Heart left ventricle (tissue), 16 donors: ENCODE measurements around the gene FBN1. TPM values are rescaled to one million over a fixed set of nuclear protein-coding genes. Genes with fewer than 3 reads are reported as not detected.

Source experiments
- ATAC-seq, 4 donors: fragments of 200-7000 bp; cut with Tn5 transposase; one replicate each; pipeline ENCODE4 v1.9.1; 2020 to 2022; ENCODE audit warnings: moderate library complexity in 4 of 4, mild to moderate bottlenecking in 3 of 4, moderate number of reproducible peaks in 1 of 4
- DNase-seq, 5 donors: peaks; one replicate each; pipeline ENCODE4 v3.0.0-alpha.2; 2020
- H3K27ac ChIP-seq, 12 donors: fragments of 200-600 bp; sonication (generic) in 4 of 12; one replicate each; pipeline versions ENCODE4 v1.5.0 to v1.8.0; 2016 to 2022; ENCODE audit warnings: mild to moderate bottlenecking in 2 of 12
- H3K27me3 ChIP-seq, 9 donors: fragments of 200-600 bp; sonication (generic) in 2 of 9; one replicate each; pipeline versions ENCODE4 v1.5.1 to v1.8.0; 2016 to 2022; ENCODE audit warnings: mild to moderate bottlenecking in 3 of 9
- H3K36me3 ChIP-seq, 9 donors: fragments of 200-600 bp; sonication (generic) in 2 of 9; one replicate each; pipeline versions ENCODE4 v1.5.0 to v1.8.0; 2018 to 2022; ENCODE audit warnings: mild to moderate bottlenecking in 2 of 9
- H3K4me1 ChIP-seq, 12 donors: fragments of 200-600 bp; sonication (generic) in 4 of 12; one replicate each; pipeline versions ENCODE4 v1.5.0 to v1.8.0; 2016 to 2022; ENCODE audit warnings: mild to moderate bottlenecking in 3 of 12
- H3K4me3 ChIP-seq, 12 donors: fragments of 200-600 bp; sonication (generic) in 4 of 12; one replicate each; pipeline versions ENCODE4 v1.5.0 to v1.8.0; 2017 to 2022; ENCODE audit warnings: mild to moderate bottlenecking in 9 of 12, moderate library complexity in 4 of 12
- H3K9me3 ChIP-seq, 12 donors: fragments of 200-600 bp; sonication (generic) in 4 of 12; one replicate each; pipeline versions ENCODE4 v1.5.0 to v1.8.0; 2016 to 2022; ENCODE audit warnings: mild to moderate bottlenecking in 1 of 12
- POLR2A ChIP-seq, 2 donors: fragments of 450-650 bp; IDR thresholded peaks; one replicate each; pipeline ENCODE4 v1.6.1; 2017; ENCODE audit warnings: antibody characterized with exemption in 2 of 2, mild to moderate bottlenecking in 2 of 2, moderate library complexity in 2 of 2
- WGBS, 4 donors: extraction: QIAGEN DNeasy Blood & Tissue Kit in 2 of 4; methylation state at CpG; one replicate each; pipeline versions ENCODE4 v1.1.5 to v1.1.7; 2013 to 2018; 5-methylcytosine and 5-hydroxymethylcytosine counted together
- intact Hi-C, 10 donors: fragments of 100-400 bp; cut with DNase I; formaldehyde crosslinking; loops; one replicate each; pipeline versions ENCODE4 v1.11.1 to v1.14.2; 2022
- long read RNA-seq, 3 donors: library from polyadenylated mRNA; unstranded; transcript quantifications; one replicate each; pipeline ENCODE4 v2.0.0, GENCODE V29; 2020 to 2021
- polyA plus RNA-seq, 2 donors: library from polyadenylated mRNA; stranded (reverse); fragments of 200-250 nt; gene quantifications; one replicate each; pipeline ENCODE4 v1.2.3, GENCODE V29; 2013
- total RNA-seq, 9 donors: library from RNA; depleted of rRNA in 2 of 9; stranded (reverse); fragments of >200 nt in 2 of 9; fragmentation: NEBNext Ultra II Directional in 3 of 9; extraction: Animal tissue kit (Norgen Biotek cat#: 25700) in 3 of 9; gene quantifications; one replicate each; pipeline versions ENCODE4 v1.1.0 to v1.2.4, GENCODE V29; 2016 to 2023
- TF ChIP-seq, protein P1 (sequence below), 12 donors: fragments of 200-600 bp; sonication (generic) in 4 of 12; IDR thresholded peaks; one replicate each; pipeline versions ENCODE4 v1.5.0 to v1.8.0; 2018 to 2022; ENCODE audit warnings: antibody characterized with exemption in 12 of 12, mild to moderate bottlenecking in 5 of 12
- donor health status: ischemic (EF 13 %, LVEDD 7.1; RV severe dilation, severe dysfunction).
- donor health status: healthy with polysubstance abuse.
- donor health status: DM: no; HTN: yes; CAD: no.
- donor health status: DM: no; HTN: no; CAD: no.
- donor health status: ischemic (EF 25% LVEDD 6.9; RV normal size, moderate dysfunction).
- donor health status: ischemic (EF 25% LVEDD 5.7; RV mildly dilated, moderate dysfunction).
- donor health status: healthy.
- donor health status: DM: yes; HTN: yes; CAD: no.
- donor health status: ischemic (EF 35%, LVEDD 5.7; RV mildly dilated, moderate dysfunction).
- donor health status: nonischemic (EF 11% LVEDD 7.7; RV severe dilation, severe dysfunction).
- donor health status: DM: yes; HTN: yes; CAD: no.
- donor health status: PGD.
- donor health status: ischemic (EF 29% LVEDD 5.4; RV normal size, mild dysfunction).
- donor health status: nonischemic (EF 23%, LVEDD 6.1; RV moderate dilation, normal function).

Gene FBN1
- total RNA-seq (100 to 1,000 TPM in 1 of 9 donors, 10 to 100 TPM in 8; 22.5 to 115 (median 38.9) TPM), polyA plus RNA-seq (10 to 100 TPM in 1 of 2 donors, 1 to 10 TPM in 1; 5.7 to 28.7 TPM)
- long read RNA-seq, donor 1, partial matches to known transcripts, result 4 of 6 reads
- long read RNA-seq, donor 1, other reads (novel, unspliced or antisense), result 2 of 6 reads
- long read RNA-seq, donor 2, partial matches to known transcripts, result 3 of 4 reads
- long read RNA-seq, donor 2, other reads (novel, unspliced or antisense), result 1 of 4 reads
- long read RNA-seq, donor 3, full-length matches to known transcripts, result 1 of 8 reads
- long read RNA-seq, donor 3, partial matches to known transcripts, result 6 of 8 reads
- long read RNA-seq, donor 3, other reads (novel, unspliced or antisense), result 1 of 8 reads

DNA sequence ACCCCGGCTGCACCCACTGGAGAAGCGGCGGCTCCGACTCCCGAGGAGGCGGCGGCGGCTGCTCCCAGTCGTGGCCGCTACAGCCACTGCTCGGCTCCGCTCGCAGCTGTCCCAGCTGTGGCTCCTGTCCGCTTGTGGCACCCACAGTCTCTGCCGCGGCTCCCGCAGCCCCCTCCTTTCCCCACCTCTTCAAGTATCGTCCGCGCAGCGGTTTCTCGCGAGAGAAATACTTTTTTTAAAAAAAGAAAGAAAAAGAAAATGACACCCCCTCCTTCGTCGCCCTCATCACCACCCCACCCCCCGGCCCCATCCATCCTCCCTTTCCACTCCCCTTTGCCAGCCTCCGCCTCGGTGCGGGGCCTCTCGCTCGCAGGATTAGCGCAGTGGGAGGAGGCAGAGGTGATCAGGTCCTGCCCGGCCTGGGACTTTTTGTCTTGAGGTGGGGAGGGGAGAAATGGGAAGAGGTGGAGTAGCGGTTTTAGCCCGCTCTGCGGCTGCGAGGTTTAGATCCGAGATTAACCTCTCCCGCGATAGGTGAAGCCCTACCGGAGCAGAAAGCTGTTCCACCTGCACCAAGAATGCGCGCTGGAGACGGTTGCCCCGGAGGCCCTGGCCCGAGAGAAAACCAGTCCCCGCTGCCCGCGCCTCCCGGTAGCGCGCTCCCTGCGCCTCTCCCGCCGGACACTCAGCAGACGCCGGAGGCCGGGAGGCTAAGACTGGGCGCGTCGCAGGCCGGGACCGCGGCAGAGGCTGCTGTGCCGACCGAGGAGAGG, at the start of gene FBN1:
TSS of gene FBN1 (minus strand) at position 152 of the 773 bp plus-strand sequence. CDS start 940 bp downstream, outside the sequence.
- peak; percentile 70 to 89 (median 87) for ATAC-seq
- Histone ChIP-seq H3K36me3 (peaks cover 0 to 8% (median 0%) of the 10 kb centered on the region in 9 donors), H3K27me3 (peaks cover 0 to 36% (median 0%) of the 10 kb centered on the region in 9 donors), H3K9me3 (no peaks in the 10 kb centered on the region), H3K4me3 (peak within 1 kb of the TSS; percentile 67 to 96 (median 88)), H3K4me1 (peaks cover 0 to 40% (median 8%) of the 10 kb centered on the region in 12 donors), H3K27ac (peak within 1 kb of the TSS; percentile 83 to 94 (median 86))
- TF ChIP-seq, protein P1, sequence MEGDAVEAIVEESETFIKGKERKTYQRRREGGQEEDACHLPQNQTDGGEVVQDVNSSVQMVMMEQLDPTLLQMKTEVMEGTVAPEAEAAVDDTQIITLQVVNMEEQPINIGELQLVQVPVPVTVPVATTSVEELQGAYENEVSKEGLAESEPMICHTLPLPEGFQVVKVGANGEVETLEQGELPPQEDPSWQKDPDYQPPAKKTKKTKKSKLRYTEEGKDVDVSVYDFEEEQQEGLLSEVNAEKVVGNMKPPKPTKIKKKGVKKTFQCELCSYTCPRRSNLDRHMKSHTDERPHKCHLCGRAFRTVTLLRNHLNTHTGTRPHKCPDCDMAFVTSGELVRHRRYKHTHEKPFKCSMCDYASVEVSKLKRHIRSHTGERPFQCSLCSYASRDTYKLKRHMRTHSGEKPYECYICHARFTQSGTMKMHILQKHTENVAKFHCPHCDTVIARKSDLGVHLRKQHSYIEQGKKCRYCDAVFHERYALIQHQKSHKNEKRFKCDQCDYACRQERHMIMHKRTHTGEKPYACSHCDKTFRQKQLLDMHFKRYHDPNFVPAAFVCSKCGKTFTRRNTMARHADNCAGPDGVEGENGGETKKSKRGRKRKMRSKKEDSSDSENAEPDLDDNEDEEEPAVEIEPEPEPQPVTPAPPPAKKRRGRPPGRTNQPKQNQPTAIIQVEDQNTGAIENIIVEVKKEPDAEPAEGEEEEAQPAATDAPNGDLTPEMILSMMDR (IDR thresholded peaks at IDR 0.05), result no peak
- TF ChIP-seq POLR2A (IDR thresholded peaks at IDR 0.05), result peak; percentile 16 to 74
- WGBS, 4 donors, result 0 to 1% (median 1%) methylated on average over 38 to 66 of the region's 66 CpGs
- DNase-seq, result peak; percentile 74 to 80 (median 78)
- intact Hi-C loops, result loop anchor here (5.0 to 10.0 kb wide), 11 partner anchors 59 to 291 kb away; no protein-coding TSS in a partner anchor

DNA sequence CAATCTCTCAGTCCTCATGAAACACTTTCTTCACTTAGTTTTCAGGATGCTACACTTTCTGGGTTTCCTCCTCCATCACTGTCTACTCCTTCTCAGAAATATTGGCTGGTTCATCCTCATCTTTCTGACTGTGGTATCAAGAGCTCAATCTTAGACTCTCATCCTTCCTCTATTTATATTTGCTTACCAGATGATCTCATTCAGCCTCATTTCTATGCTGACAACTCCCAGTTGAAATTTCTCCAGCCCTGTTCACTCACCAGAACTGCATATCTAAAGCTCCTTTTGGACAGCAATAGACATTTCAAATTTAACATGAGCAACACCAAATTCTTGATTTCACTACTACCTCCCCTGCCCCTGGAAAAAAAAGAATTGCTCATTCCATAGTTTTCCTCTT, 48.0 kb upstream of the FBN1 start:
- no peaks in the 10 kb centered on the region for H3K36me3 ChIP-seq
- TF ChIP-seq, protein P1 (IDR thresholded peaks at IDR 0.05), result no peak
- no peak for TF ChIP-seq POLR2A (IDR thresholded peaks at IDR 0.05)
- H3K9me3 ChIP-seq, result peaks cover 0 to 6% (median 0%) of the 10 kb centered on the region in 12 donors
- intact Hi-C loops, result no loop called here
- H3K4me1 ChIP-seq, result peaks cover 0 to 6% (median 0%) of the 10 kb centered on the region in 12 donors
- H3K27me3 ChIP-seq, result no peaks in the 10 kb centered on the region
- H3K4me3 ChIP-seq, result no peak overlapping the region
- ATAC-seq, result peak in 2 of 4 donors; percentile 39 to 61
- no peak for DNase-seq
- H3K27ac ChIP-seq, result peak overlapping the region in 1 of 12 donors; percentile 31

DNA sequence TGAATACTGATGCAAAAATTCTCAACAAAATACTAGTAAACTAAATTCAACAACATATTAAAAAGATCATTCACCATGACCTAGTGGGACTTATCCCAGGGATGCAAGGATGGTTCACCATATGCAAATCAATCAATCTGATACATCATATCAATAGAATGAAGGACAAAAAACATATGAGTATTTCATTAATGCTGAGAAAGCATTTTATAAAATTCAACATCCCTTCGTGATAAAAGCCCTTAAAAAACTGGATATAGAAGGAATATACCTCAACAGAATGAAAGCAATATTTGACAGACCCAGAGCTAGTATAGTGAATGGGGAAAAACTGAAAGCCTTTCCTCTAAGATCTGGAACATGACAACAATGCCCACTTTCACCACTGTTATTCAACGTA, 43.0 kb upstream of the FBN1 start:
- no peak for ATAC-seq
- peaks cover 0 to 14% (median 0%) of the 10 kb centered on the region in 12 donors for H3K9me3 ChIP-seq
- H3K4me1 ChIP-seq, result peaks cover 0 to 6% (median 0%) of the 10 kb centered on the region in 12 donors
- no peaks in the 10 kb centered on the region for H3K36me3 ChIP-seq
- H3K27me3 ChIP-seq, result no peaks in the 10 kb centered on the region
- TF ChIP-seq, protein P1 (IDR thresholded peaks at IDR 0.05), result no peak
- no peak for TF ChIP-seq POLR2A (IDR thresholded peaks at IDR 0.05)
- 43 to 88% (median 44%) methylated on average over 2 of the region's 2 CpGs for WGBS, 4 donors
- intact Hi-C loops, result no loop called here
- DNase-seq, result no peak
- no peak overlapping the region for H3K4me3 ChIP-seq
- no peak overlapping the region for H3K27ac ChIP-seq
